Heart left ventricle (tissue), 13 donors: ENCODE results near the gene SLC66A2.

ENCODE experiments used
- CTCF ChIP-seq, 12 donors: fragments of 200-600 bp; sonication (generic) in 4 of 12; IDR thresholded peaks; one replicate each; pipeline versions ENCODE4 v1.5.0 to v1.8.0; 2018 to 2022; ENCODE audit warnings: antibody characterized with exemption in 12 of 12, mild to moderate bottlenecking in 5 of 12
- POLR2A ChIP-seq, 2 donors: fragments of 450-650 bp; IDR thresholded peaks; one replicate each; pipeline ENCODE4 v1.6.1; 2017; ENCODE audit warnings: antibody characterized with exemption in 2 of 2, mild to moderate bottlenecking in 2 of 2, moderate library complexity in 2 of 2
- donor health status: ischemic (EF 13 %, LVEDD 7.1; RV severe dilation, severe dysfunction).
- donor health status: DM: no; HTN: yes; CAD: no.
- donor health status: DM: no; HTN: no; CAD: no.
- donor health status: ischemic (EF 25% LVEDD 6.9; RV normal size, moderate dysfunction).
- donor health status: ischemic (EF 25% LVEDD 5.7; RV mildly dilated, moderate dysfunction).
- donor health status: ischemic (EF 35%, LVEDD 5.7; RV mildly dilated, moderate dysfunction).
- donor health status: nonischemic (EF 11% LVEDD 7.7; RV severe dilation, severe dysfunction).
- donor health status: DM: yes; HTN: yes; CAD: no.
- donor health status: PGD.
- donor health status: ischemic (EF 29% LVEDD 5.4; RV normal size, mild dysfunction).
- donor health status: nonischemic (EF 23%, LVEDD 6.1; RV moderate dilation, normal function).

GRCh38 chr18:79960921-79961526 is 9.6 kb upstream of the SLC66A2 start:
- TF ChIP-seq CTCF (IDR thresholded peaks at IDR 0.05) = no peak
- TF ChIP-seq POLR2A (IDR thresholded peaks at IDR 0.05) = no peak
